ENCODE data around the gene RAD54L. TPM values are rescaled to one million over a fixed set of nuclear protein-coding genes. Genes with fewer than 3 reads are reported as not detected.

Gene RAD54L
- total RNA-seq = 3.1 and 7.3 TPM in 2 replicates

GRCh38 chr1:46247436-46248121, at the start of gene RAD54L:
Gene RAD54L, plus strand, starts transcription at chr1:46247763. Its CDS starts 643 bp downstream, at chr1:46248406.

GRCh38 chr1:46197964-46198811, 49.4 kb upstream of the RAD54L start, which contains the start of gene POMGNT1:
Gene POMGNT1, minus strand, starts transcription at chr1:46198434. Its CDS starts 613 bp downstream, at chr1:46197821.

GRCh38 chr1:46303038-46303871, 55.7 kb downstream of the RAD54L start, which contains the start of the genes LRRC41 and UQCRH:
Gene LRRC41, minus strand, starts transcription at chr1:46303616. Its CDS starts 294 bp downstream, at chr1:46303322.
Gene UQCRH, plus strand, starts transcription at chr1:46303698. Its CDS starts 69 bp downstream, at chr1:46303767.

Other genes with a start within 250 kb of the RAD54L start
- 1.0 and 3.3 TPM in 2 replicates for gene PIK3R3, start 115.1 kb upstream of the RAD54L start, total RNA-seq
- 31.9 and 57.6 TPM in 2 replicates for gene TSPAN1, start 72.7 kb upstream of the RAD54L start, total RNA-seq
- gene P3R3URF, start 71.3 kb upstream of the RAD54L start, total RNA-seq = not detected in 2 replicates
- gene POMGNT1, start 49.3 kb upstream of the RAD54L start, total RNA-seq = 97.0 and 112 TPM in 2 replicates
- gene LURAP1, start 44.4 kb upstream of the RAD54L start, total RNA-seq = 7.8 and 10.1 TPM in 2 replicates
- gene LRRC41, start 55.9 kb downstream of the RAD54L start, total RNA-seq = 68.7 and 90.7 TPM in 2 replicates
- 487 and 601 TPM in 2 replicates for gene UQCRH, start 55.9 kb downstream of the RAD54L start, total RNA-seq
- gene NSUN4, start 93.0 kb downstream of the RAD54L start, total RNA-seq = 18.9 and 22.3 TPM in 2 replicates
- gene FAAH, start 146.6 kb downstream of the RAD54L start, total RNA-seq = 9.8 and 11.6 TPM in 2 replicates
- gene DMBX1, start 242.1 kb downstream of the RAD54L start, total RNA-seq = not detected in 2 replicates